H9 (cell line): ENCODE results near the gene DNAJB4. TPM values are rescaled to one million over a fixed set of nuclear protein-coding genes. Genes with fewer than 3 reads are reported as not detected.

Experiments used
- DNase-seq: peaks from one replicate; pipeline ENCODE4 v3.0.0-alpha.2; 2017
- H2AFZ ChIP-seq: one replicate; pipeline ENCODE4 v1.6.1; 2013; ENCODE audit warnings: mild to moderate bottlenecking, low read length, control low read depth, moderate library complexity
- H2AK5ac ChIP-seq: 2 replicates; pipeline ENCODE4 v1.6.1; 2013; ENCODE audit warnings: low read length, control low read depth, mixed read lengths; ENCODE audit not compliant: insufficient read length
- H2BK120ac ChIP-seq: one replicate; pipeline ENCODE4 v1.6.1; 2013; ENCODE audit warnings: low read depth, mild to moderate bottlenecking, low read length, control low read depth, inconsistent platforms; ENCODE audit not compliant: poor library complexity, severe bottlenecking
- H2BK12ac ChIP-seq: 2 replicates; pipeline ENCODE4 v1.6.1; 2013; ENCODE audit warnings: low read length, control low read depth, mixed read lengths, low read depth; ENCODE audit not compliant: insufficient read length
- H2BK15ac ChIP-seq: 2 replicates; pipeline ENCODE4 v1.6.1; 2013; ENCODE audit warnings: low read depth, low read length, control low read depth
- H2BK20ac ChIP-seq: one replicate; pipeline ENCODE4 v1.6.1; 2013; ENCODE audit warnings: low read depth, mild to moderate bottlenecking, low read length, control low read depth, inconsistent platforms; ENCODE audit not compliant: poor library complexity, severe bottlenecking
- H2BK5ac ChIP-seq: 2 replicates; pipeline ENCODE4 v1.6.1; 2013; ENCODE audit warnings: low read length, control low read depth, mixed read lengths; ENCODE audit not compliant: insufficient read length
- H3K14ac ChIP-seq: 2 replicates; pipeline ENCODE4 v1.6.1; 2013; ENCODE audit warnings: low read length, control low read depth; ENCODE audit not compliant: insufficient read depth
- H3K18ac ChIP-seq: 2 replicates; pipeline ENCODE4 v1.6.1; 2013; ENCODE audit warnings: low read depth, mild to moderate bottlenecking, mixed read lengths, low read length, control low read depth; ENCODE audit not compliant: insufficient read length
- H3K23ac ChIP-seq: 2 replicates; pipeline ENCODE4 v1.6.1; 2013; ENCODE audit warnings: low read length, control low read depth, mixed read lengths, low read depth; ENCODE audit not compliant: insufficient read length
- H3K23me2 ChIP-seq: 2 replicates; pipeline ENCODE4 v1.6.1; 2013; ENCODE audit warnings: low read depth, mild to moderate bottlenecking, mixed read lengths, low read length, control low read depth; ENCODE audit not compliant: insufficient read length, poor library complexity, severe bottlenecking
- H3K27ac ChIP-seq: 2 replicates; pipeline ENCODE4 v1.5.1; 2013; ENCODE audit warnings: low read length, control low read depth, mixed read lengths, low read depth; ENCODE audit not compliant: insufficient read length
- H3K27me3 ChIP-seq: 2 replicates; pipeline ENCODE4 v1.6.1; 2013; ENCODE audit warnings: low read length, control low read depth, inconsistent platforms; ENCODE audit not compliant: insufficient read depth
- H3K4ac ChIP-seq: 2 replicates; pipeline ENCODE4 v1.6.1; 2013; ENCODE audit warnings: low read depth, mild to moderate bottlenecking, control low read depth, inconsistent platforms, low read length, moderate library complexity
- H3K4me1 ChIP-seq: 2 replicates; pipeline ENCODE4 v1.6.1; 2013; ENCODE audit warnings: low read length, control low read depth, inconsistent platforms; ENCODE audit not compliant: insufficient read depth
- H3K4me2 ChIP-seq: 2 replicates; pipeline ENCODE4 v1.6.1; 2013; ENCODE audit warnings: low read length, control low read depth, mixed read lengths; ENCODE audit not compliant: insufficient read length, insufficient read depth
- H3K56ac ChIP-seq: 2 replicates; pipeline ENCODE4 v1.6.1; 2013; ENCODE audit warnings: low read depth, mild to moderate bottlenecking, mixed read lengths, low read length, control low read depth; ENCODE audit not compliant: insufficient read length
- H3K79me1 ChIP-seq: 2 replicates; pipeline ENCODE4 v1.6.1; 2013; ENCODE audit warnings: low read depth, mild to moderate bottlenecking, moderate library complexity, low read length, control low read depth, inconsistent platforms; ENCODE audit not compliant: insufficient read depth, poor library complexity, severe bottlenecking
- H3K79me2 ChIP-seq: 2 replicates; pipeline ENCODE4 v1.6.1; 2013; ENCODE audit warnings: low read length, control low read depth, inconsistent platforms; ENCODE audit not compliant: insufficient read depth
- H3K9ac ChIP-seq: 2 replicates; pipeline ENCODE4 v1.6.1; 2013; ENCODE audit warnings: low read length, control low read depth, mixed read lengths; ENCODE audit not compliant: insufficient read length; ENCODE audit errors: extremely low read depth
- H3K9me3 ChIP-seq: one replicate; pipeline ENCODE4 v1.6.1; 2013; ENCODE audit warnings: low read depth, low read length, inconsistent platforms; ENCODE audit not compliant: control insufficient read depth
- H3T11ph ChIP-seq: one replicate; pipeline ENCODE4 v1.6.1; 2013; ENCODE audit warnings: mild to moderate bottlenecking, low read length, control low read depth, inconsistent platforms
- H4K20me1 ChIP-seq: one replicate; pipeline ENCODE4 v1.6.1; 2013; ENCODE audit not compliant: control insufficient read depth, insufficient read length, insufficient read depth
- H4K5ac ChIP-seq: 2 replicates; pipeline ENCODE4 v1.6.1; 2013; ENCODE audit warnings: low read depth, mild to moderate bottlenecking, mixed read lengths, low read length, control low read depth; ENCODE audit not compliant: insufficient read length
- H4K8ac ChIP-seq: replicated peaks from 2 replicates; pipeline ENCODE4 v1.6.1; 2013; ENCODE audit warnings: low read length, control low read depth, mixed read lengths, low read depth; ENCODE audit not compliant: insufficient read length
- H4K91ac ChIP-seq: 2 replicates; pipeline ENCODE4 v1.6.1; 2013; ENCODE audit warnings: low read depth, mild to moderate bottlenecking, moderate library complexity, mixed read lengths, low read length, control low read depth; ENCODE audit not compliant: insufficient read length
- H3K27ac Mint-ChIP-seq, 3 experiments: 2 replicates in 2 of 3; 3 replicates in 1 of 3; pipeline ENCODE4 v1.8.0; 2020 to 2021; ENCODE audit warnings: mixed read lengths in 3 of 3, mild to moderate bottlenecking in 1 of 3, moderate library complexity in 1 of 3
- H3K27me3 Mint-ChIP-seq: 2 replicates; pipeline ENCODE4 v1.8.0; 2021; ENCODE audit warnings: low read depth, mild to moderate bottlenecking, moderate library complexity, mixed read lengths
- H3K36me3 Mint-ChIP-seq, 3 experiments: 2 replicates in 2 of 3; 3 replicates in 1 of 3; pipeline ENCODE4 v1.8.0; 2020 to 2021; ENCODE audit warnings: low read depth in 3 of 3, mixed read lengths in 3 of 3; ENCODE audit not compliant: insufficient read depth in 1 of 3
- H3K4me1 Mint-ChIP-seq, 2 experiments: 2 replicates each; pipeline ENCODE4 v1.8.0; 2020; ENCODE audit warnings: mixed read lengths in 2 of 2
- H3K4me3 Mint-ChIP-seq, 2 experiments: 2 replicates in 1 of 2; 3 replicates in 1 of 2; pipeline ENCODE4 v1.8.0; 2020 to 2021; ENCODE audit warnings: mild to moderate bottlenecking in 2 of 2, mixed read lengths in 2 of 2, moderate library complexity in 1 of 2
- H3K9me3 Mint-ChIP-seq, 2 experiments: 2 replicates in 1 of 2; 3 replicates in 1 of 2; pipeline ENCODE4 v1.8.0; 2020; ENCODE audit warnings: mild to moderate bottlenecking in 2 of 2, mixed read lengths in 2 of 2, moderate library complexity in 1 of 2
- CTCF ChIP-seq: fragments of 200-600 bp; sonication (generic); conservative IDR thresholded peaks from 3 replicates; pipeline ENCODE4 v1.8.0; 2021; ENCODE audit warnings: antibody characterized with exemption, mild to moderate bottlenecking
- WGBS: extraction: QIAGEN DNeasy Blood & Tissue Kit; methylation state at CpG from one replicate; pipeline ENCODE4 v1.1.7; 2013; ENCODE audit warnings: missing lambda C conversion rate, low lambda C conversion rate, mixed read lengths; ENCODE audit not compliant: insufficient read length; ENCODE audit errors: extremely low coverage; 5-methylcytosine and 5-hydroxymethylcytosine counted together
- total RNA-seq: library from RNA; stranded (reverse); gene quantifications from 2 replicates; pipeline ENCODE4 v1.2.1, GENCODE V29; 2021

Gene DNAJB4
- total RNA-seq, 1 experiment from 2014 or later = 8.1 TPM

- Histone ChIP-seq H3K56ac (no peak overlapping the region), H2AK5ac (no peak overlapping the region), H2BK5ac (no peak overlapping the region), H3K27me3 (no peaks in the 10 kb centered on the region), H4K91ac (no peak overlapping the region), H3T11ph (no peak overlapping the region), H3K4me1 (no peaks in the 10 kb centered on the region), H2AFZ (no peak overlapping the region), H4K8ac (no peak overlapping the region), H3K79me2 (peaks cover 9% of the 10 kb centered on the region; the same call in 1 of the 2 replicates), H3K4ac (no peak overlapping the region), H2BK120ac (no peak overlapping the region), H3K23me2 (no peaks in the 10 kb centered on the region), H3K27ac (no peak overlapping the region), H3K23ac (no peak overlapping the region), H3K79me1 (peaks cover 6% of the 10 kb centered on the region), H2BK12ac (no peak overlapping the region), H2BK15ac (no peak overlapping the region), H3K14ac (no peak overlapping the region), H4K20me1 (no peaks in the 10 kb centered on the region), H3K9ac (no peak overlapping the region), H2BK20ac (no peak overlapping the region), H3K18ac (no peak overlapping the region), H4K5ac (no peak overlapping the region), H3K9me3 (no peaks in the 10 kb centered on the region), H3K4me2 (no peak overlapping the region)
- no CpG with 5 or more reads among the region's 3 CpGs for WGBS
- DNase-seq = no peak
- H3K9me3 Mint-ChIP-seq = no peaks in the 10 kb centered on the region
- peak overlapping the region in 1 of 3 experiments; percentile 36; a peak in 1 of 7 replicates for H3K27ac Mint-ChIP-seq
- peaks cover 19 to 24% of the 10 kb centered on the region in 2 experiments for H3K4me1 Mint-ChIP-seq
- no peaks in the 10 kb centered on the region for H3K27me3 Mint-ChIP-seq
- peaks cover 4 to 20% (median 17%) of the 10 kb centered on the region in 3 experiments for H3K36me3 Mint-ChIP-seq
- no peak overlapping the region for H3K4me3 Mint-ChIP-seq
- no peak for TF ChIP-seq CTCF
Observed at GRCh38 chr1:77990629-77991204, 14.0 kb upstream of the DNAJB4 start.
